MM.1S (cell line): ENCODE results near the gene NSF.
"Not testable (repeated sequence)": the region's sequence is repeated elsewhere in the genome, so short reads cannot be mapped to it uniquely, and the experiment has no call there.

ENCODE experiments used
- CTCF ChIP-seq: fragments of 300-600 bp; sonication (generic); IDR thresholded peaks from 2 replicates; pipeline ENCODE4 v1.5.1; 2016; ENCODE audit warnings: antibody characterized with exemption, low read length, mixed read lengths
- EZH2 ChIP-seq: fragments of 300-600 bp; sonication (generic); optimal IDR thresholded peaks from 2 replicates; pipeline ENCODE3; 2017; ENCODE audit warnings: low read depth, mild to moderate bottlenecking, antibody characterized with exemption, low read length, mixed read lengths
- EZH2phosphoT487 ChIP-seq: fragments of 300-600 bp; sonication (generic); IDR thresholded peaks from 2 replicates; pipeline ENCODE4 v1.6.1; 2018; ENCODE audit warnings: antibody characterized with exemption, low read length

DNA sequence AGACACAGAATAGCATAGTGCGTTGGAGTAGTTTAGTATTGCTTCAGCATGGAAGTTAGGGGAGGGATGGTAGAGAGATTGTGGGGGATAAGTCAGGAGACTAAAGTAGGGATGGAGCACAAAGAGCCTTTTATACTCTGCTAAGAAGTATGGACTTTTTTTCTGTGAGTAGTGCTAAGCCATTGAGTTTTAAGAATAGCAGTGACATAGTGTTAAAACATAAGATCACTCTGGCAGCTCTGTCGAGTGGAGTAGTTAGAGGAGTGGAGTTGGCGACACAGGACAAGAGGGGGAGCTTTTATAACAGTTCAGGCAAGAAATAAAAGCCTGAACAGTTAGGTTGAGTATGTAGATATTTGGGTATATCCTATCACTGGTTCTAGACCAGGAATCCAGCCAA, 106.1 kb downstream of the NSF start:
- not testable (repeated sequence) for TF ChIP-seq CTCF, EZH2phosphoT487, EZH2
